ENCODE measurements around the gene LRG1.

DNA sequence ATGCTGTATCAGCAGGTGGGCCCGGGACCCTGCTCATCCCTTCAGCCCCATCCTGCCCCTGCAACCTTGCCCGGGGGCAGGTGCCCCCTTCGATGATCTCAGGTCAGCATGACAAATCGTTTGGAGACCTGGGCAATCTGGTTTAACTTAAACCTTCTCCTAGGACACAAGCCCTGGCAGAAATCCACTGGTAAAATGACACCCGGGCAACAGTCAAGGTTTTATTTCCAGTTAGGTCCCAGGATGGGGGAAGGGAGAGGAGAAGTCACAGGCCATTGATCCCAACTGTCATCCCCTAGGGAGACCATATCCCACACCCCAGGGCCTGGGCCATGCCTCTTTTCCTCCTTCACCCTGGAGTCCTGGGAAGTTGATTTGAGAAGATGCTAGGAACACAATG is 3.0 kb downstream of the LRG1 start:
- TF ChIP-seq, protein P1, sequence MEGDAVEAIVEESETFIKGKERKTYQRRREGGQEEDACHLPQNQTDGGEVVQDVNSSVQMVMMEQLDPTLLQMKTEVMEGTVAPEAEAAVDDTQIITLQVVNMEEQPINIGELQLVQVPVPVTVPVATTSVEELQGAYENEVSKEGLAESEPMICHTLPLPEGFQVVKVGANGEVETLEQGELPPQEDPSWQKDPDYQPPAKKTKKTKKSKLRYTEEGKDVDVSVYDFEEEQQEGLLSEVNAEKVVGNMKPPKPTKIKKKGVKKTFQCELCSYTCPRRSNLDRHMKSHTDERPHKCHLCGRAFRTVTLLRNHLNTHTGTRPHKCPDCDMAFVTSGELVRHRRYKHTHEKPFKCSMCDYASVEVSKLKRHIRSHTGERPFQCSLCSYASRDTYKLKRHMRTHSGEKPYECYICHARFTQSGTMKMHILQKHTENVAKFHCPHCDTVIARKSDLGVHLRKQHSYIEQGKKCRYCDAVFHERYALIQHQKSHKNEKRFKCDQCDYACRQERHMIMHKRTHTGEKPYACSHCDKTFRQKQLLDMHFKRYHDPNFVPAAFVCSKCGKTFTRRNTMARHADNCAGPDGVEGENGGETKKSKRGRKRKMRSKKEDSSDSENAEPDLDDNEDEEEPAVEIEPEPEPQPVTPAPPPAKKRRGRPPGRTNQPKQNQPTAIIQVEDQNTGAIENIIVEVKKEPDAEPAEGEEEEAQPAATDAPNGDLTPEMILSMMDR (IDR thresholded peaks at IDR 0.05): no peak
- no peak for TF ChIP-seq POLR2A (IDR thresholded peaks at IDR 0.05)
